ENCODE data around the gene HTRA1.
A peak's percentile ranks its signal among the peaks of the same experiment; 100 is the strongest.

HTRA1 gene

DNA sequence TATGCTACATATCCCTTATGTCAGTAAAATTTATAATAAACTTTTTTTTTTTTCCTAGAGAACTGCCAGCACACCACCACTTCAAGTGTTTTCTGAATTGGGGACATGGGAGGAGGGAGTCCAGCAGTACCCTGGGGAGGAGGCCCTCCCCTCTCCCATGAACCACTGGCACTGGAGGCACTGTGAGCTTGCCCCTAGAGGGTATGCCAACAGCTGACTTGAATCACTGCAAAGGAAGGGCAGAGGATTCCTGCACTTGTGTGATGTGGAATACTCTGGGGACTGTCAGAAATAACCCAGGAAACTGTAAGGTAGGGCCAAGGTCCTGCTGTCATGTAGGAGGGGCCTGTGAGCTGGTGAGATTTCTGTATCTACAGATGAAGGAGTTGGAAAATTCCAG lies 15.4 kb upstream of the HTRA1 start:
- peaks cover 13% of the 10 kb centered on the region for H3K27me3 Mint-ChIP-seq
- no peaks in the 10 kb centered on the region for H3K36me3 Mint-ChIP-seq (ENCODE audit: low read depth)
- no peak overlapping the region for H3K27ac Mint-ChIP-seq

DNA sequence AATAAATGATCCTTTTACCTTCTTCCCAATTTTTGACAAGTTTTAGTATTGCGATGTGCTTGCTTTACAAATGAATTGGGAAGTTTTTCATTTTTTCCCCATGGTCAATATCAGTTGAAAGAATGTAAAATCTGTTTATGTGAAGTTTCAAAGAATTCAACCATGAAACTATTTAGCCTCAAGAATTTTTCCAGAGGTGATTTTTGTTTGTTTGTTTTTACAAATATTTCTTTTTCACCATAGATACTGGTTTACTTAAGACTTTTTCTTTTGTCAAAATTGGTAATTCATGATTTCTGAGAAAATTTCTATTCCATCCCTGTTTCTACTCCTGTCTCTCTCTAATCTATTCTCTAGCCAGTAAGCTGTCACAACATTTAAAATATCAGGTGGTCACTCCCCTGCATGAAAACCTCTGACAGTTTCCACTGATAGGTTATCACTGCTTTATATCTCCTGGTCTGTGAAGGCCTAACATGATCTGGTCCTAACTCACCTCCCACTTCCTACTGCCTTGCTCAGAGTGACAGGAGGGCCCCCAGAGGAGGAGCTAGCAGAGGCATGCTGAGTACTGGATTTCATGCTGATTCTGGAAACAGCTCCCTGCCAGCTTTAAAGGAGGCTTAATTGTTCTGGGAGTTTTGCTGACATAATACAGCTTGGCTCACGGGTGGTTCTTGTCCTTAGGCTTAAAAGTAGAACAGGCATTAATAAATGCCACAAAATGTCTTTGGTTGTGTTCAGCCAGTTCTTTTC lies 14.5 kb upstream of the HTRA1 start:
- Mint-ChIP-seq H3K9me3 (no peaks in the 10 kb centered on the region), H3K4me3 (no peak overlapping the region), H3K27ac (no peak overlapping the region), H3K4me1 (ENCODE audit: low read depth) (no peaks in the 10 kb centered on the region), H3K27me3 (peaks cover 17% of the 10 kb centered on the region), H3K36me3 (ENCODE audit: low read depth) (no peaks in the 10 kb centered on the region)
- DNase-seq = no peak

More for the DNA sequence above, 15.4 kb upstream of the HTRA1 start:
- H3K4me1 Mint-ChIP-seq (ENCODE audit: low read depth) = no peaks in the 10 kb centered on the region
- no peak overlapping the region for H3K4me3 Mint-ChIP-seq
- no peak for DNase-seq
- no peaks in the 10 kb centered on the region for H3K9me3 Mint-ChIP-seq

DNA sequence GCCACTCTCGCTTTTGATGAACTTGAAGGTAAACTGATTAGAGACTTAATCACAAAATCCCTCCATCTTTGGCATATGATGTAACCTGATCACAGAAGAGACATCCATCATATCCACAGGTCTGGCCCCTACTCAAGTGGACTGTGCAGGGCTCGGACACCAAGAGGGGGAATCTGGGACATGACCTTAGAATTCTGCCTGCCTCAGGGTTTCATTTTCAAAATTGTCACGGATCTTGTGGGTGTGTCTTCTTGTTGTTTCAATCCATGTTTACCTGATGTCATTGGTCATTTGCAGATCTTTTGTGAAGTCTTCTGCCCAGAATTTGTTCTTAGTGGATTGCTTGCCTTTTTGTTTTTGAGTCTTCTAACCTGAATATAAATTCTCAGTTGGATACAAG lies 12.8 kb upstream of the HTRA1 start:
- no peaks in the 10 kb centered on the region for H3K9me3 Mint-ChIP-seq
- H3K27ac Mint-ChIP-seq = no peak overlapping the region
- no peaks in the 10 kb centered on the region for H3K36me3 Mint-ChIP-seq (ENCODE audit: low read depth)
- no peak for DNase-seq
- H3K4me3 Mint-ChIP-seq = no peak overlapping the region
- no peaks in the 10 kb centered on the region for H3K4me1 Mint-ChIP-seq (ENCODE audit: low read depth)
- peaks cover 23% of the 10 kb centered on the region for H3K27me3 Mint-ChIP-seq

DNA sequence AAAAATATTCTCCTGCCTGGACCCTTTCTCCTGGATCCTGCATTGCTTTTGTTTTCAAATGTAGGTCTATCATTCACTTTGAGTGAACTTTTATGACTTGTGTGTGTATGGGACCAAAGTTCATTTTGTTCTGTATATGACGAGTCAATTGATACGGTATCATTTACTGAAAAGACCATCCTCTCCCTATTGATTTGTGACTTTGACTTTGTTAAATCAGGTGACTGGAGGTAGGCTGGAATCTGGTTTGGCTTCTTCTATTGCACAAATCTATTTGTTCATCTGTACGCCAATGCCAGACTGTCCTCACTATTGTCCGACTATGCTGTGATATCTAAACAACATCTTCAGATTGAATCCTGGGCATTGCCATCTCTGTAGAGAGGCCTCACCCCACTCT lies 12.2 kb upstream of the HTRA1 start:
- no peak overlapping the region for H3K27ac Mint-ChIP-seq

DNA sequence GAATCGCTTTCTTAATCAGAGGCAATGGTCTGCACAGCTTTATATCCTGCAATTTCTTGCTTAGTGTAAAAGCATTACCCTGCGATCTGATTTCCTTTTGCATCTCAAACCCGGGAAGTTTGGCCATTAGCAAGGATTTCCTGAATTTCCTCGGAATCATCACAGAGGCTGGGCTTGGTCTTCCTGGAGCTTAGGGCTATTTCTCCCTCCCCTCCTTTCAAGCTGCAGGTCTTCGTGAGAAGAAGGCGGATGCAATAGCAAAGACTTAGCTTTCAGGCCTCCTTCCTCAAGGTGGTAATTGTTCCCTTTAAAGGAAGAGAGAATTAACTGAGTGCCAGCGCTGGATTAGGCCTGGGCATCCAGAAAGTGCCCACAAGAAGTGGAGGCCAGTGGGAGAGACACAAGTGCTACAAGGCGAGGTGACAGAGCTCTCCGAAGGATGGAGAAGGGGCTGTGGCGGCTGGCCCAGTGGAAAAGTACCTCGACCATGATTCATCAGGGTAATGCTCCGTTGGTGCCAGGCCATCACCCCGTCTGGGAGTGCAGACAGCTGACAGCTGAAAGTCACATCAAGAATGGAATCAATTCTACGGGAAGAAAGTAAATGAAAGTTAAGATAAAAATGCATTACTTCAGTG lies 10.9 kb upstream of the HTRA1 start:
- DNase-seq = no peak
- H3K27ac Mint-ChIP-seq = no peak overlapping the region
- H3K27me3 Mint-ChIP-seq = peaks cover 30% of the 10 kb centered on the region
- H3K4me3 Mint-ChIP-seq = no peak overlapping the region
- no peaks in the 10 kb centered on the region for H3K4me1 Mint-ChIP-seq (ENCODE audit: low read depth)
- H3K36me3 Mint-ChIP-seq (ENCODE audit: low read depth) = no peaks in the 10 kb centered on the region
- no peaks in the 10 kb centered on the region for H3K9me3 Mint-ChIP-seq

More for the DNA sequence above, 12.2 kb upstream of the HTRA1 start:
- Mint-ChIP-seq H3K4me1 (ENCODE audit: low read depth) (no peaks in the 10 kb centered on the region), H3K27me3 (peaks cover 25% of the 10 kb centered on the region), H3K36me3 (ENCODE audit: low read depth) (no peaks in the 10 kb centered on the region), H3K4me3 (no peak overlapping the region), H3K9me3 (no peaks in the 10 kb centered on the region)
- DNase-seq = no peak

DNA sequence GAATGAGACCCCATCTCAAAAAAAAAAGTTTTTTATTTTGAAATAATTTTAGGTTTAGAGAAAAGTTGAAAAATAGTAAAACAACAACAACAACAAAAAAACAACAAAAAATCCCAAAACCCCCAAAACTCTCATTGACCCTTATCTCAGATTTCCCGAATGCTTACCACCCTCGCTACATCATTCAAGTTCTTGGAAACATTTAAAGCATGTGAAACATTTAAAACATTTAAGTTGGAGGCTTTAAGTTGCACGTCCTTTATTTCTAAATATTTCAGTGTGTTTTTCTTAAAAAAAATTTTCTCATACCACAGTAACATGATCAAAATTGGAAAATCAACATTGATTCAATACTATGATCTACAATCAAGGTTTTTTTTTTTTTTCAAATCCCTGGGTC lies 7.3 kb upstream of the HTRA1 start:
- Mint-ChIP-seq H3K4me1 (ENCODE audit: low read depth) (no peaks in the 10 kb centered on the region), H3K27me3 (peaks cover 60% of the 10 kb centered on the region), H3K27ac (no peak overlapping the region), H3K9me3 (no peaks in the 10 kb centered on the region), H3K4me3 (no peak overlapping the region), H3K36me3 (ENCODE audit: low read depth) (no peaks in the 10 kb centered on the region)
- DNase-seq = no peak

DNA sequence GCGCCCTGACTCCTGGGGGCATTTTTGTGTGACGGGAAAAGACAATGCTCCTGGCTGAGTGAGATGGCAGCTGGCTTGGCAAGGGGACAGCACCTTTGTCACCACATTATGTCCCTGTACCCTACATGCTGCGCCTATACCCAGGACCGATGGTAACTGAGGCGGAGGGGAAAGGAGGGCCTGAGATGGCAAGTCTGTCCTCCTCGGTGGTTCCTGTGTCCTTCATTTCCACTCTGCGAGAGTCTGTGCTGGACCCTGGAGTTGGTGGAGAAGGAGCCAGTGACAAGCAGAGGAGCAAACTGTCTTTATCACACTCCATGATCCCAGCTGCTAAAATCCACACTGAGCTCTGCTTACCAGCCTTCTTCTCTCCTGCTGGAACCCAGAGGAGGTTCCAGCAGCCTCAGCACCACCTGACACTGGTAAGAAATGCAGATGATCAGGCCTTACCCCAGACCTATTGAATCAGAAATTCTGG lies 6.7 kb upstream of the HTRA1 start, which contains the start of gene ARMS2:
TSS of gene ARMS2 (plus strand) at position 51 of the 478 bp plus-strand sequence. CDS start at position 126, 75 bp downstream.
- DNase-seq = no peak
- Mint-ChIP-seq H3K4me3 (no peak within 1 kb of the TSS), H3K36me3 (ENCODE audit: low read depth) (no peaks in the 10 kb centered on the region), H3K27me3 (peaks cover 60% of the 10 kb centered on the region), H3K4me1 (ENCODE audit: low read depth) (no peaks in the 10 kb centered on the region), H3K27ac (no peak within 1 kb of the TSS), H3K9me3 (no peaks in the 10 kb centered on the region)

DNA sequence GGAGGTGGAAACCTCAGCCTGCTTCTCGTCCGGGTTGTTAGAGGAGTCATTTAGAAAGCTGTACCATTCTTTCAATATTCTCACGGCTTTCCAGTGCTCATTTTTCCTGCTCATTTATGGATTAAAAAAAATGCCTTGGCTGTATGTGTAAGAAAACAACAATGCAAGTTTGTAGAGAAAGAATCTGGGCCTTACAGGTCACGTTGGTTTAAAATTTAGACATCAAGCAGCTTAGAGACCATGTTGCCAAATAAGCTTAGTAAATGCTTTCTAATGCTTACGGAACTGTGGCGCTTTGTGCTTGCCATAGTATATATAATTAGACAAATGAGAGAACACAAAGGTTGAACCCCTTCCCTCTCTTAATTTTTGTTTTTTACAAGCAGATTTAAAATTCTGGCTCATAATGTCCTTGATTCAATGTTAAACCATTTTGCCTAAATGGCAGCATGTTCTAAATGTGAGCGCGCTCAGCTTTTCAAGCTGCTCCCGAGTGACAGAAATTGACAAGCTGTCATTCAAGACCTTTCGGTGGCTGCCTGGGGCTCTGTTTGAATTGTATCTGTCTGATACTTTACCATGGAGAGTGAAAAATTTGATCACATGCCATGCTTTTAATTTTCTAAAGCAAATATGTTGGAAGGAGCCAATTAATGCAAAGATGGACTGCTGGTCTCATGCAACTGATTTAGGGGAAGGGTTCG lies 5.8 kb upstream of the HTRA1 start:
- DNase-seq = no peak
- H3K36me3 Mint-ChIP-seq (ENCODE audit: low read depth) = no peaks in the 10 kb centered on the region
- H3K4me1 Mint-ChIP-seq (ENCODE audit: low read depth) = peaks cover 3% of the 10 kb centered on the region
- no peaks in the 10 kb centered on the region for H3K9me3 Mint-ChIP-seq
- H3K27ac Mint-ChIP-seq = no peak overlapping the region
- peaks cover 66% of the 10 kb centered on the region for H3K27me3 Mint-ChIP-seq
- H3K4me3 Mint-ChIP-seq = no peak overlapping the region

DNA sequence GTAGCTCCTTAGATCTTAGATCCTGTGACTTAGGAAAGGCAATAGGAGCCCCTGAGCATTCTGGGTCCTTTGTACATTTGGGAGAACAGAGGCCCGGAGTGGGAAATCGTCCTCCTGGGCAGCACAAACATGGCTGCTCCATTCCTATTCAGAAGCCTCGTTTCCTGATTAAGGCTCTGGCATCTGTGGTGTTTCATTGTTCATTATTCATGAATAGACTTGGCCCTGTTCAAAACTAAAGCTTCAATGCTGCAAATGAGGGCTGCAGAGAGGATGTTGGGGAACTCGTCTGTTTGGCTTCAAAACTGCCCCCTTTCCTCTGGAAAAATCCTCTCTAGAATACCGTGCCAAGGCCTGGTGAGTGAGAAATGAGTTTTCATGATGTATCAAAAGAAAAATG lies 3.4 kb upstream of the HTRA1 start:
- no peak overlapping the region for H3K4me3 Mint-ChIP-seq
- H3K27ac Mint-ChIP-seq = no peak overlapping the region
- H3K4me1 Mint-ChIP-seq (ENCODE audit: low read depth) = peaks cover 14% of the 10 kb centered on the region
- no peak for DNase-seq
- peaks cover 66% of the 10 kb centered on the region for H3K27me3 Mint-ChIP-seq
- H3K9me3 Mint-ChIP-seq = no peaks in the 10 kb centered on the region
- H3K36me3 Mint-ChIP-seq (ENCODE audit: low read depth) = no peaks in the 10 kb centered on the region

DNA sequence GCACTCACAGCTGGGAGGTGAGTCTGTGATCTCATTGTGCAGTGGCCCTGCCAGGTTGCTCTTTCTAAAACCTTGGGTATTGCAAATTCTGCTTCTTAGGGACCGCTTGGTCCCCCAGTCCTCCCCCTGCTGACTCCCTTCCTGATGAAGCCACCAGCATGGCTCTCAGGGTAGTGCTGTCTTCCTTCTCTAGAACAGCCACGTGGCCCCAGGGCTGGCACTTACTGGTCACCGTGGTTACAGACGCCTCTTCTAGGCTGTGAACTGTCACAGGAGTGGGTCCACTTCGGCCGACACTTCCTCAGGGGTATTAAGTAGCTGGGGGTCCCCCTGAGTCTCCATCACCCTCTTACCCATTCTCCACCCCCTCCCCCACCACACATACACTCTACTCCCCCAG lies 2.7 kb upstream of the HTRA1 start:
- no peaks in the 10 kb centered on the region for H3K9me3 Mint-ChIP-seq
- H3K36me3 Mint-ChIP-seq (ENCODE audit: low read depth) = no peaks in the 10 kb centered on the region
- H3K4me1 Mint-ChIP-seq (ENCODE audit: low read depth) = peaks cover 15% of the 10 kb centered on the region
- H3K27me3 Mint-ChIP-seq = peaks cover 73% of the 10 kb centered on the region
- H3K4me3 Mint-ChIP-seq = no peak overlapping the region
- DNase-seq = no peak
- no peak overlapping the region for H3K27ac Mint-ChIP-seq

DNA sequence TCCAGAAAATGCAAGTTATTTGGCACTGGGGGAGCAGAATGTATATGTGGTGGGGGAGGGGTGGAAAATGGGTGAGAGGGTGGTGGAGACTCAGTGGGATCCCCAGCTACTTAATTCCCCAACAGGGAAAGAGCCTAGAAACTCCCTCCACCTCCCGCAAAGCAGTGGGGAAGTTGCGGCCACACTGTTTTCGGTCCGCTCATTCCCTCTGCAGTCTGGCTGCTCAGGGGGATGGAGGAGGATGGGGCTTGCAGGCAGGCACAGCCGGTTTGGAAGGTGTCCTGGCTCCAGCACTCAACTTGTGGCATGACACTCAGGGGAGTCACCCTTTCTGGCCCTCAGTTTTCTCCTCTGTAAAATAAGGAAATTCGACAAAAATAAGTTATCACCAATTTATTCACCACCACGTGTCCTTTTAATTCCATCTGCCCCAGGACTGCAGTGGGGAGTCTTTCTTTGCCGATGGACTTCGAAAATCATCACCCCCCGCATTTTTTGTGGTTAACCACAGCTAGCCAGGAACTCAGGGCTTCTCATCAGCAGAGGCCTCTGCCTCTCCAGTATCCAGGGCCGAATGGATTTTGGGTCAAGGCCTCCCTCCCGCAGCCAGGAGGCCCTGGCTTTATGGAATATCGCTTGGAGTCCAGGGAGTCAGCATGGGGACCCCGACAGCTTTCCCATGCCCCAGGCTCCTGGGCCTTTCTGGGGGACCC lies 1.6 kb upstream of the HTRA1 start:
- Mint-ChIP-seq H3K4me1 (ENCODE audit: low read depth) (peaks cover 15% of the 10 kb centered on the region), H3K27ac (no peak overlapping the region), H3K27me3 (peaks cover 77% of the 10 kb centered on the region), H3K4me3 (no peak overlapping the region), H3K9me3 (no peaks in the 10 kb centered on the region), H3K36me3 (ENCODE audit: low read depth) (no peaks in the 10 kb centered on the region)
- DNase-seq = no peak

DNA sequence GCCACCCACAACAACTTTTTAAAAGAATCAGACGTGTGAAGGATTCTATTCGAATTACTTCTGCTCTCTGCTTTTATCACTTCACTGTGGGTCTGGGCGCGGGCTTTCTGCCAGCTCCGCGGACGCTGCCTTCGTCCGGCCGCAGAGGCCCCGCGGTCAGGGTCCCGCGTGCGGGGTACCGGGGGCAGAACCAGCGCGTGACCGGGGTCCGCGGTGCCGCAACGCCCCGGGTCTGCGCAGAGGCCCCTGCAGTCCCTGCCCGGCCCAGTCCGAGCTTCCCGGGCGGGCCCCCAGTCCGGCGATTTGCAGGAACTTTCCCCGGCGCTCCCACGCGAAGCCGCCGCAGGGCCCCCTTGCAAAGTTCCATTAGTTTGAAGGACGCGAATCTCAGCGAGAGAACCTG lies 461 bp upstream of the HTRA1 start:
- Mint-ChIP-seq H3K27ac (no peak overlapping the region), H3K9me3 (no peaks in the 10 kb centered on the region), H3K27me3 (peaks cover 79% of the 10 kb centered on the region), H3K36me3 (ENCODE audit: low read depth) (no peaks in the 10 kb centered on the region), H3K4me1 (ENCODE audit: low read depth) (peaks cover 15% of the 10 kb centered on the region), H3K4me3 (peak overlapping the region; percentile 34)
- DNase-seq = no peak

DNA sequence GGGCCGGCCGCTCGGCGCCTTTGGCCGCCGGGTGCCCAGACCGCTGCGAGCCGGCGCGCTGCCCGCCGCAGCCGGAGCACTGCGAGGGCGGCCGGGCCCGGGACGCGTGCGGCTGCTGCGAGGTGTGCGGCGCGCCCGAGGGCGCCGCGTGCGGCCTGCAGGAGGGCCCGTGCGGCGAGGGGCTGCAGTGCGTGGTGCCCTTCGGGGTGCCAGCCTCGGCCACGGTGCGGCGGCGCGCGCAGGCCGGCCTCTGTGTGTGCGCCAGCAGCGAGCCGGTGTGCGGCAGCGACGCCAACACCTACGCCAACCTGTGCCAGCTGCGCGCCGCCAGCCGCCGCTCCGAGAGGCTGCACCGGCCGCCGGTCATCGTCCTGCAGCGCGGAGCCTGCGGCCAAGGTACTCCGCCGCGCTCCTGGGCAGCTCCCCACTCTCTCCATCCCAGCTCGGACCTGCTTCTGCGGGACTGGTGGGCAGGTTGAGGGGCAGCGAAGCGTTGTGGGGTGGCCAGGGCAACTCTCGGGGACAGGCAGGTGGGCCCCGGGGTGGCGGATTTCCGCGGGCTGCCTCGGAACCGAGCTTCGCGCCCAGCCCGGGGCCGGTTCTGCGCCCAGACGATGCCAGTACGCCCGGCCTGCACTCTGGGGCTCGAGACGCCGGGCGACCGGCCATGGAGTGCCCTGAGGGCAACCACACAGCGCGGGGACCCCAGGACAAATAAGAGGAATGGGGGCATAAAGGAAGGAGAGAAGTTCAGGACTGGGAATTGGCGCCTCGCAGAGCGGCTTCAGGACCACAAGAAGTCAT lies 578 bp downstream of the HTRA1 start:
- Mint-ChIP-seq H3K27ac (no peak overlapping the region), H3K4me3 (peak overlapping the region; percentile 76), H3K9me3 (no peaks in the 10 kb centered on the region), H3K36me3 (ENCODE audit: low read depth) (no peaks in the 10 kb centered on the region), H3K27me3 (peaks cover 78% of the 10 kb centered on the region), H3K4me1 (ENCODE audit: low read depth) (peaks cover 15% of the 10 kb centered on the region)
- peak; percentile 43 for DNase-seq

Data from activated T-cell treated with anti-CD3 and anti-CD28 coated beads, Interleukin-2, amount 50 U/mL, for 24 hours (primary cell).